Neural crest cell (in vitro differentiated cells): ENCODE data around the gene NLGN1. TPM values are rescaled to one million over a fixed set of nuclear protein-coding genes. Genes with fewer than 3 reads are reported as not detected.
A peak's percentile ranks its signal among the peaks of the same experiment; 100 is the strongest.

Experiments
- DNase-seq: peaks from one replicate; pipeline ENCODE4 v3.0.0; 2021; ENCODE audit warnings: low read depth, mixed read lengths, low spot score
- H3K27ac Mint-ChIP-seq: one replicate; pipeline ENCODE4 v1.8.0; 2021; ENCODE audit warnings: mild to moderate bottlenecking, mixed read lengths; ENCODE audit not compliant: unreplicated experiment
- H3K27me3 Mint-ChIP-seq: 2 replicates; pipeline ENCODE4 v1.8.0; 2021; ENCODE audit warnings: low read depth, mild to moderate bottlenecking, mixed read lengths
- H3K36me3 Mint-ChIP-seq: 2 replicates; pipeline ENCODE4 v1.8.0; 2021; ENCODE audit warnings: low read depth, mild to moderate bottlenecking, mixed read lengths
- H3K4me1 Mint-ChIP-seq: 2 replicates; pipeline ENCODE4 v1.8.0; 2021; ENCODE audit warnings: mixed read lengths
- H3K4me3 Mint-ChIP-seq: one replicate; pipeline ENCODE4 v1.8.0; 2021; ENCODE audit warnings: mild to moderate bottlenecking, mixed read lengths
- H3K9me3 Mint-ChIP-seq: 2 replicates; pipeline ENCODE4 v1.8.0; 2021; ENCODE audit warnings: mixed read lengths
- total RNA-seq: library from RNA; stranded (reverse); gene quantifications from 2 replicates; pipeline ENCODE4 v1.2.1, GENCODE V29; 2021
- TF ChIP-seq, protein P1 (sequence below): fragments of 200-600 bp; sonication (generic); conservative IDR thresholded peaks from 2 replicates; pipeline ENCODE4 v1.5.0; 2021; ENCODE audit warnings: antibody characterized with exemption, mild to moderate bottlenecking

Gene NLGN1
- total RNA-seq, 1 donor from 2014 or later: 20.0 TPM

DNA sequence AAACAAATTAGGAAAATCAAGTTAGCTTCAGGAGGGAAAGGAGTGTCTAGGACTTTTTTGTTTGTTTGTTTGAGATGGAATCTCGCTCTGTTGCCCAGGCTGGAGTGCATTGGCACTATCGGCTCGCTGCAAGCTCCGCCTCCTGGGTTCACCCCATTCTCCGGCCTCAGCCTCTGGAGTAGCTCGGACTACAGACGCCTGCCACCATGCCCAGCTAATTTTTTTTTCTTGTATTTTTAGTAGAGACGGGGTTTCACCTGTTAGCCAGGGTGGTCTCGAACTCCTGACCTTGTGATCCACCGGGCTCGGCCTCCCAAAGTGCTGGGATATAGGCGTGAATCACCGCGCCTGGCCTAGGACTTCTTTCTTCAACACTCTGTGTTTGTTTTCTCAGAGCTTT is 171.1 kb downstream of the NLGN1 start:
- H3K9me3 Mint-ChIP-seq: no peaks in the 10 kb centered on the region
- no peaks in the 10 kb centered on the region for H3K27me3 Mint-ChIP-seq
- no peaks in the 10 kb centered on the region for H3K4me1 Mint-ChIP-seq
- no peaks in the 10 kb centered on the region for H3K36me3 Mint-ChIP-seq
- TF ChIP-seq, protein P1, sequence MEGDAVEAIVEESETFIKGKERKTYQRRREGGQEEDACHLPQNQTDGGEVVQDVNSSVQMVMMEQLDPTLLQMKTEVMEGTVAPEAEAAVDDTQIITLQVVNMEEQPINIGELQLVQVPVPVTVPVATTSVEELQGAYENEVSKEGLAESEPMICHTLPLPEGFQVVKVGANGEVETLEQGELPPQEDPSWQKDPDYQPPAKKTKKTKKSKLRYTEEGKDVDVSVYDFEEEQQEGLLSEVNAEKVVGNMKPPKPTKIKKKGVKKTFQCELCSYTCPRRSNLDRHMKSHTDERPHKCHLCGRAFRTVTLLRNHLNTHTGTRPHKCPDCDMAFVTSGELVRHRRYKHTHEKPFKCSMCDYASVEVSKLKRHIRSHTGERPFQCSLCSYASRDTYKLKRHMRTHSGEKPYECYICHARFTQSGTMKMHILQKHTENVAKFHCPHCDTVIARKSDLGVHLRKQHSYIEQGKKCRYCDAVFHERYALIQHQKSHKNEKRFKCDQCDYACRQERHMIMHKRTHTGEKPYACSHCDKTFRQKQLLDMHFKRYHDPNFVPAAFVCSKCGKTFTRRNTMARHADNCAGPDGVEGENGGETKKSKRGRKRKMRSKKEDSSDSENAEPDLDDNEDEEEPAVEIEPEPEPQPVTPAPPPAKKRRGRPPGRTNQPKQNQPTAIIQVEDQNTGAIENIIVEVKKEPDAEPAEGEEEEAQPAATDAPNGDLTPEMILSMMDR: no peak
- no peak for DNase-seq
- H3K4me3 Mint-ChIP-seq: no peak overlapping the region
- H3K27ac Mint-ChIP-seq: no peak overlapping the region

DNA sequence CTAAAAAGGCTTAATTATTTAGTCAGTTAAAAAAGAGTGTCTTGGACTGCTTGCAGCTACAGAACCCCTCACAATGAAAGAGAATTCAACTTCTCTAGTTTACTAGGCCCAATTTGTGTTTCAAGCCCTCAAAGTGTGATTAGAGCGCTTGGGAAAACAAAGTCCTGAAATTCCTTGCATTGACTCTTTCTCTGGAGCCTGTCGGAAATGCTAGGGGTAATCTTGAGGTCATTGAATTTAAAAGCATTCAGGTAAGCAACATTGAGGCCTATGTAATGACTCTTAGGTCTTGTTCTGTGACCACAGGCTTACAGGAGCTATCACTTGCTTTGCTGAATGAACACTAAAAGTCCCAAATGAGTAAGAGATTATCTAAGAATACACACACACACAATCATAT is 186.0 kb downstream of the NLGN1 start:
- Mint-ChIP-seq H3K4me3 (peak overlapping the region; percentile 96), H3K9me3 (no peaks in the 10 kb centered on the region), H3K36me3 (no peaks in the 10 kb centered on the region), H3K4me1 (peaks cover 30% of the 10 kb centered on the region), H3K27ac (no peak overlapping the region), H3K27me3 (no peaks in the 10 kb centered on the region)
- no peak for DNase-seq
- TF ChIP-seq, protein P1: no peak

GRCh38 chr3:173584093-173584837 is 186.7 kb downstream of the NLGN1 start:
- Mint-ChIP-seq H3K9me3 (no peaks in the 10 kb centered on the region), H3K4me3 (peak overlapping the region; percentile 96), H3K27me3 (no peaks in the 10 kb centered on the region), H3K4me1 (peaks cover 30% of the 10 kb centered on the region), H3K27ac (peak overlapping the region; percentile 64), H3K36me3 (no peaks in the 10 kb centered on the region)
- DNase-seq: peak; percentile 53
- TF ChIP-seq, protein P1: peak; percentile 72

DNA sequence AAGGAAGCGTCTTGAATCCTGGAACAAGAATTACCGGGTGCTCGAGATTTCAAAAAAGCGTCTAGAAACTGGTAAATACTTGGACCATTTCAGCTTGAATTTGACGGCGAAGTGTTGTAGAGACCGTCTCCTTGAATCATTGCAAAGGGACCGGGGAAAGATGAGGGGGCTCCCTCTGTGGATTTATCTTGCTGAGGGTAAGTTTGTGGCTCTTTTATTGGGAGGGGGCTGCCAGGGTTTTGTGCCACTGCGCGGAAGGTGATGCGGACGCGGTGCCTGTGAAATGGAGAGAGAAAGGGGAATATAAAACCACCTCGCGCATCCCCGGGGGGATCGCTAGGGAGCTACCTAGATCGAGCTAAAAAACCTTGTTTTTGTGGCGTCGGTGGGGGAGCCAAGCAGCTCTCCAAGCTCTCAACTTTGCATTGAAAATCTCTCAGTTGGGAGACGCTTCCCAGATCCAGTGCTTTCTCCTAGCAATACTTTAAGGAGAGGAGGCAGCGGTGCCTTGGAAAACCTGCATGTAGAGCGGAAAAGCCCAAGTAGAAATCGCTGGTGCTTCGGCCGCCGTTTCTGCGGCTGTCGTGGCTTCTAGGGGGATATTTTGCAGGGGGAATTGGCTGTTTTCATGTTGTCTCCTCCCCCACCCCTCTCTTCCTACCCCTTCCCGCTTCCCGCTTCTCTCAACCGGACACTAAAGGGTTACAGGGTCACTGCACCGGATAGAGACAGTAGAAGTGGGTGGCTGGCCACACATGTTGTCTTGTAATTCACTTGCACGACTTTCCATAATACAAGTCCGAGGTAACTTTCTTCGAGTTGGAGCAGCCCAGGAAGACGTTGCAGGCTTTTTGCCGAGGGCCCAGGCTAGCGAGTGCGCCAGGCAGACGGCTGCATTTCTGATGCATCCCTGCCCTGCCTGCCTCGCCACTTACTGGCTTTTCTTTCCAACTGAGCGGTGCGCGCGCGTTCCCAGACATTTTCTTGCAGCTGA is 187.6 kb downstream of the NLGN1 start:
- TF ChIP-seq, protein P1: no peak
- DNase-seq: peak; percentile 52
- peak overlapping the region; percentile 96 for H3K4me3 Mint-ChIP-seq
- no peaks in the 10 kb centered on the region for H3K27me3 Mint-ChIP-seq
- peaks cover 30% of the 10 kb centered on the region for H3K4me1 Mint-ChIP-seq
- no peaks in the 10 kb centered on the region for H3K9me3 Mint-ChIP-seq
- no peaks in the 10 kb centered on the region for H3K36me3 Mint-ChIP-seq
- peak overlapping the region; percentile 64 for H3K27ac Mint-ChIP-seq

DNA sequence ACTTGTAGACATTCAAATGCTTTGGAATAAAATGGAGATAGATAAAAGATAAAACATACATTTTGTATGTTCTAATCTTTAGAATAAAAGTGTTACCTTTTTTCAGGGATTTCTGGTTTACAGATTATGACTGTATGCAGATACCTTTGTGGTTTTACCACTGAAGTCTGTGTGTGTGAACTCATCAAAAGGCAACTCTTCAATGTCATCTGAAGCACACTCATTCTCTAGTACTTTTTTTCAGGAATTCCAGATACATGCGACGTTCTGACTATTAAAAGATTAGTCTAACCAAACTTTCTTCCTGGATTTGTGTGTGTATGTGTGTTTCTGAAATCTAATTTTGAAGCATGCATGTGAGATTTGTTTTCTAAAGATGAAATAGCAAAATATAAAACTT is 188.6 kb downstream of the NLGN1 start:
- peak overlapping the region; percentile 96 for H3K4me3 Mint-ChIP-seq
- no peaks in the 10 kb centered on the region for H3K36me3 Mint-ChIP-seq
- DNase-seq: no peak
- no peaks in the 10 kb centered on the region for H3K27me3 Mint-ChIP-seq
- TF ChIP-seq, protein P1: no peak
- no peaks in the 10 kb centered on the region for H3K9me3 Mint-ChIP-seq
- no peak overlapping the region for H3K27ac Mint-ChIP-seq
- H3K4me1 Mint-ChIP-seq: peaks cover 30% of the 10 kb centered on the region
